HepG2 (cell line): Measurements from ENCODE around the gene NUP93. TPM values are rescaled to one million over a fixed set of nuclear protein-coding genes. Genes with fewer than 3 reads are reported as not detected.

ENCODE experiments used
- AHR ChIP-seq: IDR thresholded peaks from 2 replicates; pipeline ENCODE4 v1.6.1; 2018; ENCODE audit warnings: missing genetic modification reagents, missing compliant biosample characterization
- DDIT3 ChIP-seq: sonication (generic); formaldehyde crosslinking; IDR thresholded peaks from 2 replicates; pipeline ENCODE4 v1.4.0; 2020; ENCODE audit warnings: mild to moderate bottlenecking, missing genetic modification reagents
- GZF1 ChIP-seq: sonication (generic); formaldehyde crosslinking; IDR thresholded peaks from 2 replicates; pipeline ENCODE4 v1.5.1; 2020; ENCODE audit warnings: mild to moderate bottlenecking, missing genetic modification reagents
- HNF1A ChIP-seq, 2 experiments: sonication (generic) in 1 of 2; formaldehyde crosslinking in 1 of 2; IDR thresholded peaks; 2 replicates each; pipeline versions ENCODE4 v1.4.0 to v1.6.1; 2016 to 2020; ENCODE audit warnings: borderline replicate concordance in 1 of 2, low read depth in 1 of 2, mild to moderate bottlenecking in 1 of 2, missing genetic modification reagents in 1 of 2
- MXD3 ChIP-seq: IDR thresholded peaks from 2 replicates; pipeline ENCODE4 v1.6.1; 2016; ENCODE audit warnings: mild to moderate bottlenecking, missing biosample characterization, missing genetic modification reagents
- PHF5A ChIP-seq: IDR thresholded peaks from one replicate; pipeline ENCODE4 v1.6.1; 2018; ENCODE audit warnings: low read depth, missing genetic modification reagents; ENCODE audit not compliant: unreplicated experiment
- SATB2 ChIP-seq: sonication (generic); formaldehyde crosslinking; IDR thresholded peaks from 2 replicates; pipeline ENCODE4 v1.5.0; 2020; ENCODE audit warnings: missing genetic modification reagents
- ZBTB1 ChIP-seq: sonication (generic); formaldehyde crosslinking; IDR thresholded peaks from 2 replicates; pipeline ENCODE4 v1.4.0; 2020; ENCODE audit warnings: missing genetic modification reagents, borderline replicate concordance
- ZNF12 ChIP-seq: sonication (generic); formaldehyde crosslinking; IDR thresholded peaks from 2 replicates; pipeline ENCODE4 v1.5.0; 2020; ENCODE audit warnings: missing genetic modification reagents
- ZNF160 ChIP-seq: sonication (generic); formaldehyde crosslinking; IDR thresholded peaks from 2 replicates; pipeline ENCODE4 v1.8.0; 2022; ENCODE audit warnings: mild to moderate bottlenecking, inconsistent platforms, missing genetic modification reagents
- ZNF205 ChIP-seq: IDR thresholded peaks from 2 replicates; pipeline ENCODE4 v1.6.1; 2018; ENCODE audit warnings: missing biosample characterization, missing genetic modification reagents
- ZNF598 ChIP-seq: sonication (generic); formaldehyde crosslinking; IDR thresholded peaks from 2 replicates; pipeline ENCODE4 v1.5.1; 2020; ENCODE audit warnings: mild to moderate bottlenecking, missing genetic modification reagents, borderline replicate concordance
- ZNF703 ChIP-seq: sonication (generic); formaldehyde crosslinking; IDR thresholded peaks from 2 replicates; pipeline ENCODE4 v1.5.1; 2020; ENCODE audit warnings: missing genetic modification reagents, mild to moderate bottlenecking, moderate library complexity, borderline replicate concordance
- ZNF780A ChIP-seq: sonication (generic); formaldehyde crosslinking; IDR thresholded peaks from 2 replicates; pipeline ENCODE4 v1.8.0; 2022; ENCODE audit warnings: mild to moderate bottlenecking, missing genetic modification reagents, moderate library complexity
- polyA plus RNA-seq, 8 experiments: library from polyadenylated mRNA; depleted of rRNA in 3 of 8; stranded (reverse) in 7 of 8; unstranded in 1 of 8; fragments of >200 nt; fragmentation: Illumina TruSeq in 4 of 8; extraction: Trizol in 4 of 8; gene quantifications; 2 replicates each; pipeline versions ENCODE4 v1.2.1 to v1.2.3, GENCODE V29; 2011 to 2016; ENCODE audit warnings: low read depth in 4 of 8, missing spikeins in 1 of 8, mixed read lengths in 1 of 8; ENCODE audit not compliant: insufficient read depth in 1 of 8
- total RNA-seq, 5 experiments: library from RNA; depleted of rRNA; stranded (reverse); fragments of >200 nt; fragmentation: Illumina TruSeq; extraction: Trizol; gene quantifications; 2 replicates each; pipeline ENCODE4 v1.2.3, GENCODE V29; 2016; ENCODE audit warnings: low read depth in 1 of 5
- TF ChIP-seq, protein P1 (sequence below): sonication (generic); formaldehyde crosslinking; IDR thresholded peaks from 2 replicates; pipeline ENCODE4 v1.8.1; 2023; ENCODE audit warnings: mild to moderate bottlenecking, missing genetic modification reagents
- TF ChIP-seq, protein P2 (sequence below), 2 experiments: sonication (generic) in 1 of 2; formaldehyde crosslinking in 1 of 2; IDR thresholded peaks; 2 replicates each; pipeline versions ENCODE4 v1.5.1 to v1.6.1; 2011 to 2020; ENCODE audit warnings: borderline replicate concordance in 1 of 2, low read depth in 1 of 2, low read length in 1 of 2, mild to moderate bottlenecking in 1 of 2, missing genetic modification reagents in 1 of 2, moderate library complexity in 1 of 2

Gene NUP93
- total and polyA plus RNA-seq, 2 of the 13 experiments (the other 11 are each of a cell fraction or from before 2014, with no cell fraction given): 58.5 to 140 TPM

- no peak for TF ChIP-seq ZNF12
- no peak; the same call in none of the 2 replicates for TF ChIP-seq ZNF205 (CRISPR knock-in tag)
- no peak; the same call in 1 of the 2 replicates for TF ChIP-seq HNF1A (IDR thresholded peaks at IDR 0.05; ENCODE audit: low read depth)
- TF ChIP-seq HNF1A (CRISPR knock-in tag; IDR thresholded peaks at IDR 0.05; ENCODE audit: borderline replicate concordance): peak; percentile 42; the same call in 1 of the 2 replicates
- TF ChIP-seq ZNF703 (CRISPR knock-in tag): no peak
- TF ChIP-seq ZBTB1: no peak
- TF ChIP-seq DDIT3 (CRISPR knock-in tag): no peak
- TF ChIP-seq, protein P1, sequence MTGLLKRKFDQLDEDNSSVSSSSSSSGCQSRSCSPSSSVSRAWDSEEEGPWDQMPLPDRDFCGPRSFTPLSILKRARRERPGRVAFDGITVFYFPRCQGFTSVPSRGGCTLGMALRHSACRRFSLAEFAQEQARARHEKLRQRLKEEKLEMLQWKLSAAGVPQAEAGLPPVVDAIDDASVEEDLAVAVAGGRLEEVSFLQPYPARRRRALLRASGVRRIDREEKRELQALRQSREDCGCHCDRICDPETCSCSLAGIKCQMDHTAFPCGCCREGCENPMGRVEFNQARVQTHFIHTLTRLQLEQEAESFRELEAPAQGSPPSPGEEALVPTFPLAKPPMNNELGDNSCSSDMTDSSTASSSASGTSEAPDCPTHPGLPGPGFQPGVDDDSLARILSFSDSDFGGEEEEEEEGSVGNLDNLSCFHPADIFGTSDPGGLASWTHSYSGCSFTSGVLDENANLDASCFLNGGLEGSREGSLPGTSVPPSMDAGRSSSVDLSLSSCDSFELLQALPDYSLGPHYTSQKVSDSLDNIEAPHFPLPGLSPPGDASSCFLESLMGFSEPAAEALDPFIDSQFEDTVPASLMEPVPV (CRISPR knock-in tag): 0 out of 2 replicates have a peak, but pooled peaks have one; percentile 30
- TF ChIP-seq PHF5A (CRISPR knock-in tag): no peak
- TF ChIP-seq AHR: no peak
- no peak; the same call in 1 of the 2 replicates for TF ChIP-seq GZF1 (CRISPR knock-in tag)
- TF ChIP-seq MXD3 (CRISPR knock-in tag): no peak
- no peak; the same call in 1 of the 2 replicates for TF ChIP-seq SATB2 (CRISPR knock-in tag)
- no peak for TF ChIP-seq ZNF780A
- no peak for TF ChIP-seq ZNF598 (CRISPR knock-in tag)
- TF ChIP-seq, protein P2, sequence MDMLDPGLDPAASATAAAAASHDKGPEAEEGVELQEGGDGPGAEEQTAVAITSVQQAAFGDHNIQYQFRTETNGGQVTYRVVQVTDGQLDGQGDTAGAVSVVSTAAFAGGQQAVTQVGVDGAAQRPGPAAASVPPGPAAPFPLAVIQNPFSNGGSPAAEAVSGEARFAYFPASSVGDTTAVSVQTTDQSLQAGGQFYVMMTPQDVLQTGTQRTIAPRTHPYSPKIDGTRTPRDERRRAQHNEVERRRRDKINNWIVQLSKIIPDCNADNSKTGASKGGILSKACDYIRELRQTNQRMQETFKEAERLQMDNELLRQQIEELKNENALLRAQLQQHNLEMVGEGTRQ (IDR thresholded peaks at IDR 0.05; ENCODE audit: low read depth, low read length): no peak
- TF ChIP-seq, protein P2 (CRISPR knock-in tag; IDR thresholded peaks at IDR 0.05; ENCODE audit: borderline replicate concordance): no peak
- no peak for TF ChIP-seq ZNF160 (CRISPR knock-in tag)
Observed at GRCh38 chr16:56849690-56850680, 120.1 kb downstream of the NUP93 start (continued).
